ELF-1 (cell line): Measurements from ENCODE around the gene NTF3.

ENCODE experiments used
- DNase-seq: peaks from one replicate; pipeline ENCODE4 v3.0.0-alpha.2; 2016; ENCODE audit warnings: low read depth, low spot score

Gene NTF3

GRCh38 chr12:5456906-5457305, 25.0 kb downstream of the NTF3 start:
- DNase-seq, result no peak

- no peak for DNase-seq
These were observed 26.5 kb downstream of the NTF3 start for GRCh38 chr12:5458229-5459050.

GRCh38 chr12:5459051-5459782, 27.3 kb downstream of the NTF3 start:
- DNase-seq, result no peak

GRCh38 chr12:5460817-5461216, 28.9 kb downstream of the NTF3 start:
- DNase-seq, result no peak

GRCh38 chr12:5461966-5462365, 30.1 kb downstream of the NTF3 start:
- DNase-seq, result no peak

- DNase-seq, result no peak
These were observed 32.2 kb downstream of the NTF3 start for GRCh38 chr12:5464096-5464495.

- no peak for DNase-seq
These were observed 33.5 kb downstream of the NTF3 start for GRCh38 chr12:5465384-5465783.

GRCh38 chr12:5466521-5466960, 34.6 kb downstream of the NTF3 start:
- no peak for DNase-seq

GRCh38 chr12:5467931-5468330, 36.0 kb downstream of the NTF3 start:
- no peak for DNase-seq

- no peak for DNase-seq
These were observed 38.3 kb downstream of the NTF3 start for GRCh38 chr12:5470221-5470620.

- no peak for DNase-seq
These were observed 38.8 kb downstream of the NTF3 start for GRCh38 chr12:5470703-5471102.

- DNase-seq, result no peak
These were observed 41.3 kb downstream of the NTF3 start for GRCh38 chr12:5473076-5473782.

- no peak for DNase-seq
These were observed 41.8 kb downstream of the NTF3 start for GRCh38 chr12:5473783-5474116.

GRCh38 chr12:5476356-5476755, 44.4 kb downstream of the NTF3 start:
- DNase-seq, result no peak

- DNase-seq, result no peak
These were observed 46.3 kb downstream of the NTF3 start for GRCh38 chr12:5478081-5478706.

GRCh38 chr12:5479761-5480160, 47.9 kb downstream of the NTF3 start:
- DNase-seq, result peak; percentile 39

GRCh38 chr12:5480218-5480937, 48.5 kb downstream of the NTF3 start:
- DNase-seq, result peak; percentile 67

- DNase-seq, result peak; percentile 42
These were observed 49.0 kb downstream of the NTF3 start for GRCh38 chr12:5480938-5481303.

- no peak for DNase-seq
These were observed 49.7 kb downstream of the NTF3 start for GRCh38 chr12:5481645-5482044.

GRCh38 chr12:5484426-5484825, 52.5 kb downstream of the NTF3 start:
- DNase-seq, result no peak

GRCh38 chr12:5485454-5485853, 53.5 kb downstream of the NTF3 start:
- no peak for DNase-seq
